ENCODE results near the gene MIGA2.
A peak's percentile ranks its signal among the peaks of the same experiment; 100 is the strongest.

Gene MIGA2

DNA sequence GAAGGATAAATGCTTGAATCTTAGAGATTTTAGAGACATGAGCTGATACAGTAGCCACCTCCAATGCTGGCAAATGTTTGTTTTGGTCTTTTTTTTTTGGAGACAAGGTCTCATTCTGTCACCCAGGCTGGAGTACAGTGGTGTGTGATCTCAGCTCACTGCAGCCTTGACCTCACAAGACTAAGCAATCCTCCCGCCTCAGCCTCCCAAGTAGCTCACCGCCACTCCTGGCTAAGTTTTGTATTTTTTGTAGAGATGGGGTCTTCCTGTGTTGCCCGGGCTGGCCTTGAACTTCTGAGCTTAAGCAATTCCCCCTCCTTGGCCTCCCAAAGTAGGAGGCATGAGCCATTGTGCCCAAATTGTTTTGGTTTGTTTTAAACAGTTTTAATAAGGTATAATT, 37.7 kb downstream of the MIGA2 start:
- DNase-seq, result no peak

DNA sequence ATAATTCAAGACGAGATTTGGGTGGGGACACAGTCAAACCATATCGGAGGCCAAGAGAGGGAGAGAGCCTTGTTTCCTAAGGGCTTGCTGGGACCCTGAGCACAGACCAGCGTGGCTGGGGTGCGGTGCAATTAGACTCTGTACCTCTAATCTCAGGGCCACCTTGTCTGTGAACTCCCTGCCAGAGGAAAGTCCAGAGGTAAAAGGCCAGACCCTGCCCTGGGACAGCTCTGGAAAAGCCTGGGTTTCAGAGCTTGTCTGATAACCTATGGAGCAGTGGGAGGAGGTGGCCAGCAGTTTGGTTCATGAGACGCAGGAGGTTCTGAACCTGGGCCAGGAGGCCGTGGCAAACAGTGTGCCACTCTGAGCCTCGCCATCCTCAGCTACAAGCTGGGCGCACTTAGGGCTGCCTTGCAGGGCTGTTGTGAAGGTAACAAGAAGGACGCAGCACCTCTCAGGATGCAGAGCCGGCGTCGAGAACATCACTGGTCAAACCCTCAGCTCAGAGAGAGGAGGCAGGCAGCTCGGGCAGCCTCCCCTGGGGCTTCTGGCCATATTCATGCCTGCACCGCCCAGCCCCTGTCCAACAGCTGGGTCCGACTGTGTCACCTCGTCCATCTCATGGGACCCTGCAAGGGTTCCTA, 39.7 kb downstream of the MIGA2 start:
- DNase-seq, result no peak

DNA sequence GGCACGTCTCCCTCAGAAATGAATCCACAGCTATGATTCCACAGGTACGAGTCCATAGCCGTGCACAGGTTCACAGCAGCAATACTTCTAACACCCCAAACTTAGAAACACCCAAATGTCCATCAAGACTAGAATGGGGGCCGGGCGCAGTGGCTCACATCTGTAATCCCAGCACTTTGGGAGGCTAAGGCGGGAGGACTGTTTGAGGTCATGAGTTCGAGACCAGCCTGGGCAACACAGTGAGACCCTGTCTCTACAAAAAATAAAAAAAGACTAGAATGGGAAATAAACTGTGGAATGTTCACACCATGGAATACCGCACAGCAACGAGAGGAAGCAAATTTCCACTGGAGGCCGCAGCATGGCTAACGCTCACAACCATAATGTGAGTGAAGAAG, 40.2 kb downstream of the MIGA2 start:
- DNase-seq, result no peak

DNA sequence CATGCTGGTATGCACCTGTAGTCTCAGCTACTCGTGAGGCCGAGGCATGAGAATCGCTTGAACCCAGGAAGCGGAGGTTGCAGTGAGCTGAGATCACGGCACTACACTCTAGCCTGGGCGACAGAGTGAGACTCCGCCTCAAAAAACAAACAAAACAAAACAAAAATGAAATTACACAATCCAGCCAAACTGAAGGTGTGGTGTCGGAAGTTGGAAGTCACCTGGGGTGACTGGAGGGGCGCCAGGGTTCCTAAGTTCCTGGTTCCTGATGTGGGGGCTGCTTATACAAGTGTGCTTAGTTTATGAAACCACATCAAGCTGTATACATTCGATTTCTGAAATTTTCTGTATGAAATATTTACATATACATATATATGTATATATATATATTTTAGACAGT, 40.8 kb downstream of the MIGA2 start:
- DNase-seq, result no peak

DNA sequence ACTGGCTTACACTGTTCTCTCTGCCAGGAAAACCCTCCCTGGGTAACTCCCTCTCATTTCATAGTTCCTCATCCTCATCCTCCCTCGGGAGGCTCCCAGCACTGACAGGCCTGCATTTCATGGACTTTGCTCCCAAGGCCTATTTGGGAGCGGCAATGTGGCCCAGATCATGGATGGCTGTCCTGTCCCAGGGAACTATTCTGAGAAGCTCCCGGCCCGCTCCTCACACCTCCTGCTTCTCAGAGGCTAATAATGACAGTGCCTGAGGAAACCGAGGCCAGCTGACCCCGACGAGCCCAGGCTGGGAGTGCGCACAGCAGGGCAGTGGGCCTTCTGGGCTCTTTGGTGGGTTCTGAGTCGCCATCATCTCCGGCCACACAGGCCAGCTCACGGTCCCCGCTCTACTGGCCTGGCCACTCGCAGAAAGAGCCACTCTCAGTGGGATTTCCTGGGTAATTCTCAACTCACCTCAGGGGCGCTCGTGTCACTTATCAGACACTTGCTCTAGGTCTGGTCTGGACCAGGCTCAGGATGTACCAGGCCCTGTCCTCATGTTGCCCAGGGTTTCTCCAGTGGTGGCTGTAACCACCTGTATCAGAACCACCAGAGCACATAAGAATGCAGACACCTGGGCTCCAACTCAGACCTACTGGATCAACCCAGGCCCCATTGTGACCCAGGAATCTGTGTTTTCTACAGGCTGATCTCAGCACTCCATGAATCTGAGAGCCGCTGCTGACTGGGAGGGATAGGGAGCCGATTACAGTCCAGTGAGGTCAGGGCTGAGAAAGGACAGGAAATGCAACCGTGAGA, 42.5 kb downstream of the MIGA2 start:
- DNase-seq, result no peak

DNA sequence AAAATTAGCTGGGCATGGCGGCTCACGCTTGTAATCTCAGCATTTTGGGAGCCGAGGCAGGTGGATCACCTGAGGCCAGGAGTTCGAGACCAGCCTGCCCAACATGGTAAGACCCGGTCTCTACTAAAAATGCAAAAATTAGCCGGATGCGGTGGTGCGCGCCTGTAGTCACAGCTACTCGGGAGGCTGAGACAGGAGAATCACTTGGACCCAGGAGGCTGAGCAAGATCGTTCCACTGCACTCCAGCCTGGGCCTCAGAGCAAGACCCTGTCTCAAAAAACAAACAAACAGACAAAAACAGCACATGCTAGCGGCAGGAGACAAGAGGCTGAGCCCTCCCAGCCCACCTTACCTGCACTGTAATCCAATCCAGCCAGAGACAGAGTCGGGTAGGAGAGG, 43.4 kb downstream of the MIGA2 start:
- DNase-seq, result no peak

DNA sequence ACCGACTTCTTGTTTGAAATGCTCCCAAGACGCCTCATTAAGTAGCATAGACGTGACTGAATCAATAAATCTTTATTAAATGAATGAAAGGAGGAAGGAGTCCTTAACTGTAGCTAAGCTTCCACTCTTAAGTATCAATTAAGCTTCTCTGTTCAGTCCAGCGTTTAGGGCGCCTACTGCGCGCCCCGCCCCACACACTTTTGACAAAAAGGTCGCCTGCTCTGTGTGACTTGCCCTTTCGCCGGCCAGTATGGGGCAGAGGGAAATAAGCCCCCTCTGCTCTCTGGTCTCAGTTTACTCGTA, 43.8 kb downstream of the MIGA2 start:
- no peak for DNase-seq

DNA sequence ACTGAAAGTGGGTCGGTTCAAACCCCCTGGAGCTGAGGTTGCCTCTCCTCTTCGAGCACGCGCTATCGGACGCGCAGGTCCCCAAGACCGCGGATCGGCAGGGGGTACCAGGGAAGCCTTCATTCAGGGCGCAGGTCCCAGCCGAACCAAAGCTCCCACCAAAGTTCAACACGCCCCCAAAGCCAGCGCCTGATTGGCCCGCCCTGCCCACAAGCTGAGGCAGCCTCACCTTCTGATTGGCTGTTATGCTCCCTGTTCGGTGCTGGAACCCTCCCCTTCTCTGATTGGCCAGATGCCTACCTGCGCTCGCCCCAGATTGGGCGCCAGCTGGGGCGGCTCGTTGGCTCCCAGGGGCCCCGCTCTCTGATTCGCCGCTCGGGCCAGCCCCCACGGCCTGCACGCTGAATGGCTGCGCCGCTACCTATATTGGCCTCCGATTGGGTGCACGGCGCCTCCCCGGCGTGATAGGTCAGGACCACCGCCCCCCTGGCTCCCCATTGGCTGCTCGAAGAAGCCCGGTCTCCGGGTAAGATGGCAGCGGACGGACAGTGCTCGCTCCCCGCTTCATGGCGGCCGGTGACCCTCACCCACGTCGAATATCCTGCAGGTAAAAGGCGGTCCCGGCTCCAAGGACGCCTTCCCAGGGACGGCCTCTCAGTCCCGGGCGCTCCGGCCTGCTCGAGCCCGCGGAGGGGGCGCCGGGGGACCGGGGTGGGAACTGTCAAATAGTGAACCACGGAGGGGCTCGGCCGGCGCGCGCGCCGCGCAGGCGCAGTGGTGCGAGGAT, 44.4 kb downstream of the MIGA2 start, which contains the start of gene DOLPP1:
Gene DOLPP1, plus strand, starts transcription at position 511 of the 787 bp plus-strand sequence. Its CDS starts 21 bp downstream, at position 532.
- peak; percentile 93 to 100 (median 98) for DNase-seq

DNA sequence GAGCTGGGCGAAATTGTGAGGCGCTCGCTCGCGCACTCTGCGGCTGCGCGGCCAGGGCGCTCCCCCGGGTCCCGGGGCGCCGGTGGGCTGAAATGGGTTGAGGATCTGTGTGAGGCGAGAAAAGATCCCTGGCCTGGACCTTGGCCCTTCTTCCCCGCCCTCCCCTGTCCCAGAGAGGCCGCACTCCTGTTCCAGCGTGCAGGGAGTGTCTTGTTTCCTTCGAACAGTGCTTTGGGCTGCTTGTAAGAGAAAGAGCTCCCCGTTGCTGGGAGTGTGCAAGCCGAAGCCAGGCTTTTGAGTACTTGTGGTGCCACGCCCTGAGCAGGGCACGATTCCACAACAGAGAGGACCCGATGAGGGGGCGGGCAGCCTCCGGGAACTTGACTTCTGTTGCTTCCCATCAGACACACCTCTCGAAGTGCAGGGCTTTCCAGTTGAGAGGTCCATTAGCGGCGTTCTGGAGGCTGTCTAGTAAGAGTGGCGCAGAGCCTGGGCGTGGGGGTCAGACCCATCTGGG, 45.0 kb downstream of the MIGA2 start:
- DNase-seq, result no peak

DNA sequence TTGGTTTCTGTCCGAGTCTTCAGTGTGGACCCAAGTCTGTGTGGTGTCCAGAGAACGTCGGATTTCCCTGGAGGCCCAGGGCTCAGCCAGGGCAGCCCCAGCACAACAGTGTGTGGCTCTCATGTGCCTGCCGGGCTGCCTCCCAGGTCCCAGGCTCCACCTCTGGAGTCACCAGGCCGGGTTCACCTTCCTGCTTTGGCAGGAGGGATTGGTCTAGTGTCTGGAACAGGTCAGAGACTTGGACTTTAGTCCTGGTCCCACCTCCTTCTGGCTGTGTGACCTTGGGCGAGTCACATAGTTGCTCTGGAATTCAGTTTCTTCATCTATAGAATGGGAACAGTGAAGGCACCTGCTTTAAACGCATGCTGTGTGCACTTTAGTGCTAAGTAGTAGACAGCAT, 47.7 kb downstream of the MIGA2 start:
- DNase-seq, result no peak

DNA sequence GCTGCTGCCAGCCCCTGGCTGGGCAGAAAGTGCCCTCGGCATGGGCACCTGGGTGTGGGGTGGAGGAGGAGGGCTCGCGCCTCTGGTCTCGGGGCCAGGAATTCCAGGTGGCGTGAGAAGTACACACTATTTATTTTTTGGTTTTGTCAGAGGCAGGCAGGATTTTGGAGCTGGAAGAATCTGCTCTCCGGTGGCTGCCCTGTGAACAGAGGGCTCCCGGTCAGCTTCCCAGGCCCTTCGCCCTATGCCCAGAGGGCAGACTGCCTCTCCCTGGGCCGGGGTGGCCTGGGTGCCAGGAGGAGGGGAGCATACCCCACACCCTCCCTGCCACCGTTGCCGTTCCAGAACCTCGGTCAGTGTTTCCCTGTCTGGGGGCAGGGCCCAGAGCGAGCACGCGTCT, 52.8 kb downstream of the MIGA2 start:
- no peak for DNase-seq

DNA sequence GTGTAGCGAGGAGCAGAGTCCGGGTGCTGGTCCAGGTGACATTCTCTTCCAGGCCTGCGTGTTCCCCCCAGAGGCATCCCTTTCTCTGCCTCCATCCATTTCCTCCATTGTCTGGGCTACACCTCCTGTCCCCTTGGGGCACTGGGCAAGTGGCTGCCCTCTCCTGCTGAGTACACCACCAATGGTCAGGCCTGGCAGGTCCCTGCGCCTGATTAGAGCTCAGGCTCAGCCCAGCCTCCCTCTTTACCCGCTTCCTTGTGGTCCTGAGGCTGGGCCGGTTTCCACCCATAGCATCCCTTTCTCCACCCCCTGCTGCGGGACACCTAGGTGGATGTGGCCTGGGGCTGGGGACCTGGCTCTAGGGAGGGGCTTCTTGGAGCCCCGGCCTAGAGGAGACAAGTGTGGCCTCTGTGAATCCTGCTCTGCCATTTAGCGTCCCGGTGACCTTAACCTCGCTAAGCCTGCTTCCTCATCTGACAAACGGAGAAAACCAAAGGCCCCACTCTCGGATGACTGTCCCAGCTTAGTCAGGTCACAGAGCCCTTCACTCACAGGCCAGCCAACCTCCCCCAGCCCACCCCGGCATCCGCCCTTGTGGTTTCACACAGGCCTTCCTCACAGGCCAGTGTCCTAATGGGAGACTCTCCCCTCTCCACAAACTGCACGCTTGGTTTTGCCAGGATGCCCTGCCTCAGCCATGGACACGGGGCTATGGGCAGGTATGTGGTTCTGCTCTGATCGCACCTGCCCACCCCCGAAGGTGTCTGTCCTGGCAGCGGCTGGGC, 57.4 kb downstream of the MIGA2 start:
- no peak for DNase-seq

DNA sequence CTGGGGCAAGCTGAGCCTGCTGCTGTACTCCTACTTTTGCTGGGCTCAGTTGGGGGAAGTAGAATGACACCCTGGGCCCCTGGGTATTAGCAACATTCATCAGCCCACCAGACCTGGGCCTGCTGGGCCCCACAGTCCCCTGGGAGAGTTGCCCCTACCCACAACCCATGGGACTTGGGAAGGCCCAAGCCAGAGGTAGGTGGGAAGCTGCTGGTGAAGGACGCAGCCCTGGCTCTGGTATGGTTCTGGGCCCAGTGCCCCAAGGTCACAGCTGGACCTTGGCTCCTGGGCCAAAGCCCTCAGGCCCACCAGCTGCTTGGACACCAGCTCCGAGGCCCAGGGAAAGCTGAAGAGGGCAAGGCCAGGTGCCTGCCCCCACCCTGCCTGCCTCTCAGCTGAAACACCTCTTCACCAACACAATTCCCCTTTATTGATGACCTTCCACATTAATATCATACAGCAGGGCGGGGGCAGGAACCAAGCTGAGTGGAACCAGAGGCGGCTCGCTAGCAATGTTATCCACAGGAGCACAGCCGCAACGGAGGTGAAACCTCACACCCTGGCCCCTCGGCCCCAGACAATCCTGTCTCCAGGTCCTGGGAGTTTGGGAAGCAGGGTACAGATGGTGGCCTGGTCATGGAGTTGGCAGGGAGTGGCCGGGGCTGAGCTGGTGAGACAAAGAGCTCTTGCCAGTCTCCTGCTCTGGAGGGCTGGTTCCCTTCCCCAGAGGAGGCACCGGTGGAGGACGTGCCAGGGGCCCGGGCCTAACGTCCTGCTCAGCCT, 58.2 kb downstream of the MIGA2 start:
- DNase-seq, result no peak

DNA sequence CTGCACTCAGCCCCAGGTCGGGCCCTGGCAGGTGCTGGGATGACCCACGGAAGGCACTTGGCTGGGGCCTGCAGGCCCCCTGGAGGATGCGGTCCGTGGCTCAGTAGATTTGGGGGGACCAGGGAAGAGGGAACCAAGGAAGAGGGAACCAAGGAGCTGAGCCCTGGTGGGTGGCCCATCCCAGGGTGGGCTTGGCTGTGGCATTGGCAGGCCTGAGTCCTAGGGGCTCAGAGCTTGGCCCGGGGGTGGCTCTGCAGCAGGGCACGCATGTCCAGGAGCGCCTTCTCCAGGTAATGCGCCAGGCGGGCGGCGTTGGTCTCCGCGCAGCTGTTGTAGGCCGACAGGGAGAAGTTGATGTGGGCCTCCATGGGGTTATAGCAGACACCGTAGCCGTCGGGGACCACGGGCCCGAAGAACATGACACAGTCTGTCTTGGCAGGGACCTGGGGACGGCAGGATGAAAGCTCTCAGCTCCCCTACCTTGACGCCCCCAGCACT, 58.8 kb downstream of the MIGA2 start:
- DNase-seq, result no peak

DNA sequence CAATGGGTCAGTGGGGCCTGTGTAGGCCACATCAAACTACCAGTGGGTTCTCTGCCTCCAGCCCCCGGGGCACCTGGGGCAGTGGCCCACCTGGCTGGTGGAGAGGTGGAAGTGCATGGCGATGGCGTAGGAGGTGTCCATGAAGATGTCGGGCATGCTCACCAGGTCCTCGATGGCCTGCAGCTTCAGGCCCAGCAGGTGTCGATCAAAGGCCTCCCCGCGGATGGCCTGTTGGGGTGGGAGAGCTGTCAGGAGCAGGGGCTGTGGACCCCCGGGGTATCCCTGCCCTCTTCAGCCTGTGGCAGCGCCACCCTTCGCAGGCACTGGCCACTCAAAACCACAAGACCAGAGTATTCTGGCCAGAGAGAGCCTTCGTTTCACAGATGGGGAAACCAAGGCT, 59.5 kb downstream of the MIGA2 start:
- no peak for DNase-seq

DNA sequence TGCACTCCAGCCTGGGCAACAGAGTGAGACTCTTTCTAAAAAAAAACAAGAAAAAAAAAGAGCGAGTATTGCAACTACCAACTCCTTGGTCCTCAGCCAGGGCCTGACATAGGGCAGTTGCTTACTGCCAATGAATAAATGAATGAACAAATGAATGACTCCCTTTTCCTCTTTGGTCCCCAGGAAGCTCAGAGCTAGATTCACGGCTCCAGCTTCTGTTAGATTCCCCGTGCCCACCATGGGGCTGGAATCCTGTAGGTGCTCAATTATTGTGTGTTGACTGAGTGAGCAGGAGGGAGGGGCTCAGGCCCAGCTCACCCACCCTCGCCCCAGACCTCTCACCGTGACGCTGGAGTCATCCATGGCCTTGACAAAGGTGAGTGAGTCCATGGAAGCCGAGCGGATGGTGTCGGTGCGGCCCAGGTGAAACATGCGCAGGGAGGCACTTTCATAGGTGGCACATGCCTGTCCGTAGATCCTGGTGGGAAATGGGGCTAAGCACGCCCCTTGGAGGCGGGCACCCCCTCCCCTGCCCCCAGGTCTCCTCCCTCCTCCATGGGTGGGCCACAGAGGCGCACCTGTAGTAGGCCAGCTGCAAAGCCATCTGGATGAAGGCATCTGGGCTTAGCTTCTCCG, 61.4 kb downstream of the MIGA2 start:
- no peak for DNase-seq

DNA sequence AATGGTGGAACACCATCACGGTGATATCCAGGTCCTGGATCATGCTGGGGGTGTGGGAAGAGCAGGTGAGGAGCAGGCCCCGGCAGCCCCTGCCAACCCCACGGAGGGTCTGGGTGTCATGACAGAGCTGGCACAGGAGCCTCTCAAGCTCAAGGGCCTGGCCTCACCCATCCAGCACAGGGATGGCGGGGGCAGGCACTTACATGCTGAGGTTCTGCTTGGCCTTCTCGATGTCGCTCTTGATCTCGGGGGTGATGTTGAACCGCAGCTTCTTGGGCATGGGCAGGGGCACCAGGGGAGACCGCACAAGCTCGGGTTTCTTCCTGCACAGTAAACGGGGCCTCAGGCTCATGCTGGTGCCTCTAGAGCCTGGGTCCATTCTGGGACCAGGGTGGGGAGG, 61.9 kb downstream of the MIGA2 start:
- DNase-seq, result no peak

DNA sequence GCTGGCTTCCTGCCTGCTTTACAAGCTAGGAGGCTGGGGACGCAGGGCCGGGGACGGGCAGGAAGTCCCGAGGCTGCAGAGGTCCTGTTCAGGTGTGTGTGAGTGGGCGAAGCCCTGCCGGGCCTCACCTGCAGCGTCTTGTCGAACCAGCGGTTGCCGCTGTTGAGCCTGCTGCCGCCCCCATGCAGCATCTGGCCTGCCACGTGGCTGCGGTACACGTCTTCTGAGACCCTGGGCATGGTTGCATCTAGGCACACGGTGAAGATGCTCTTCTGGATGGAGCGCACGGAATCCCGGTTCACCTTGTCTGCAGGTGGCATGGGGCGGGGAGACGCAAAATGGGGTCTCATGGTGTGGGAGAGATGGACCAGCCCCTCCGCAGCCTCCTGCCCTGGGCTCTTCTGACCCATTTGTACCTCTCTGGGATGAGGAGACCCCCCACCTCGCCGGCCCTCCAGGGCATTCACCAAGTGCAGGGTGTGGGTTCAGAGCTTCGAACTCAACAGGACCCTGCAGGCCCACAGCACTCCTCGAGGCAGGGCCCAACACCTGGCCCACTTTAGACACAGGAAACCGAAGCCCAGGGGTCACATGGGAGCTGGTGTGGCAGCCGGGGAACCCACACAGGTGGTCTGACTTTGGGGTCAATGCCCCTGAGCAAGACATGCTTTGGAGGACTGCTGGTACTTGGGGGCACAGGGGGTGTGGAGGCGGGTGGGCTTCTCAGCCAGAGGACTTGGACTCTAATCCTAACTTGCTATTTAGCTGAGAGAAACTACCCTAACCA, 64.2 kb downstream of the MIGA2 start:
- DNase-seq, result no peak

DNA sequence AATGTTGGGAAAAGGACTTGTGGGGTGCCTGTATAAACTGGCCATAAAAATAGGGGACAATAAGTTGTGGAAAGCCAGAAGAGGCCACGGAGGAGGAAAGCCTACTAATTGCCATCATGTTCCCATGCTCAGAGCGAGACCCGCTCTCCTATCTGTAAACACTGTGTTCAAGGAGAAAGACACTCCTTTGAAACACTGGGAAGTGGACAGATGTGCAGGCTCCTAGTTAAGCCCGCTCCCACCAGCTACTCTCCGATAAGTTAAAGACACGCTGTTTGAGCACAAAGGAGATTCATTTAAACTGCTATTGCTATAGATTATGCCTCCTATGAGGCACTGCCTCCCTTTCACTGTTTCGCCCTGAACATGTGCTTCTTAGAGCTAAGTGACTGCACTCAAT, 64.9 kb downstream of the MIGA2 start:
- DNase-seq, result no peak

DNA sequence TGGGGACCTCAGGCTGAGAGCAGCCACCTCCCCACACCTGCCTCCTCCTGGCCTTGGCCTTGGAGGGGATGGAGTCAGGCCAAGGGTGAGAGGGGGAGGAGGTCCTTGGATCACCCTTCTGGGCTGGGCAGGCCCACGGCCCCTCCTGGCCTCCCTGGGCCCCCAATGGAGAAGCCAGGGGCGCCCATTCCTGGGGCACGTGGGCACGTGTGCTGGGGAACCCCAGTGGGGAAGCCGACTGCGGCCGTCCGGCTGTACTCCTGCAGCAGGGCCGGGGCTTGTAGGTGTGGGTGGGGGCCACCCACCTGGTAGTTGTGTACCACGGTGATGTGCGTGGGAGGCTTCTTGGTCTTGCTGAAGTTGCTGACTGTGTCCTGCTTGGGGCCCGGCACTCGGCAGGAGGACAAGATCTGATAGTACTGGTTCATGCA, 65.7 kb downstream of the MIGA2 start:
- no peak for DNase-seq
